Caco-2 (cell line): ENCODE measurements around the gene OR2T8. TPM values are rescaled to one million over a fixed set of nuclear protein-coding genes. Genes with fewer than 3 reads are reported as not detected.

Experiments
- BruUV-seq: library from RNA; stranded (reverse); fragments of 400-500 nt; replicated peaks from 2 replicates; lab custom pipeline; 2021; lab: Mats Ljungman, UMichigan
- CTCF ChIA-PET: fragments of 300-600 bp; sonication (Branson Sonifier 250); formaldehyde crosslinking; loops from one replicate; lab custom pipeline; 2022; ENCODE audit warnings: antibody characterized with exemption; lab: Charles Lee
- POLR2A ChIA-PET: fragments of 300-600 bp; sonication (Branson Sonifier 250); formaldehyde crosslinking; loops from one replicate; lab custom pipeline; 2022; ENCODE audit warnings: antibody characterized with exemption; lab: Charles Lee
- DNase-seq, 2 experiments: peaks; one replicate each; pipeline versions ENCODE4 v3.0.0 to v3.0.0-alpha.2; 2020 to 2022
- H3K27me3 ChIP-seq: replicated peaks from 2 replicates; pipeline ENCODE4 v1.6.0; 2011; ENCODE audit warnings: low read length; ENCODE audit not compliant: control insufficient read depth, insufficient read depth
- H3K36me3 ChIP-seq: 2 replicates; pipeline ENCODE4 v1.5.1; 2011; ENCODE audit warnings: low read length; ENCODE audit not compliant: control insufficient read depth, insufficient read depth
- H3K4me1 ChIP-seq: fragments of 250-450 bp; sonication (Bioruptor Pico); 2 replicates; pipeline ENCODE4 v1.5.1; 2020; ENCODE audit warnings: mild to moderate bottlenecking
- H3K4me3 ChIP-seq: 2 replicates; pipeline ENCODE4 v1.5.1; 2011; ENCODE audit warnings: low read depth, mild to moderate bottlenecking, control low read depth, low read length
- H3K9me3 ChIP-seq: fragments of 250-450 bp; sonication (Bioruptor Pico); 2 replicates; pipeline ENCODE4 v1.5.1; 2020; ENCODE audit warnings: mild to moderate bottlenecking, moderate library complexity
- H3K27ac Mint-ChIP-seq: one replicate; pipeline ENCODE4 v1.8.0; 2022; ENCODE audit warnings: mixed read lengths; ENCODE audit not compliant: unreplicated experiment
- H3K27me3 Mint-ChIP-seq: one replicate; pipeline ENCODE4 v1.8.0; 2022; ENCODE audit warnings: mixed read lengths; ENCODE audit not compliant: insufficient read depth, unreplicated experiment
- H3K36me3 Mint-ChIP-seq: one replicate; pipeline ENCODE4 v1.8.0; 2022; ENCODE audit warnings: mild to moderate bottlenecking, mixed read lengths; ENCODE audit not compliant: insufficient read depth, unreplicated experiment
- H3K4me1 Mint-ChIP-seq: one replicate; pipeline ENCODE4 v1.8.0; 2022; ENCODE audit warnings: low read depth, mixed read lengths; ENCODE audit not compliant: unreplicated experiment
- H3K4me3 Mint-ChIP-seq: one replicate; pipeline ENCODE4 v1.8.0; 2022; ENCODE audit warnings: mild to moderate bottlenecking, moderate library complexity, mixed read lengths; ENCODE audit not compliant: unreplicated experiment
- H3K9me3 Mint-ChIP-seq: one replicate; pipeline ENCODE4 v1.8.0; 2022; ENCODE audit warnings: mixed read lengths; ENCODE audit not compliant: unreplicated experiment
- intact Hi-C: fragments of 100-400 bp; cut with micrococcal nuclease; formaldehyde crosslinking; loops from one replicate; pipeline ENCODE4 v1.10.0; 2022; ENCODE audit not compliant: unreplicated experiment
- total RNA-seq: library from RNA; stranded (reverse); gene quantifications from 2 replicates; pipeline ENCODE4 v1.2.3, GENCODE V29; 2022
- TF ChIP-seq, protein P1 (sequence below), 2 experiments: fragments of 200-600 bp in 1 of 2; IDR thresholded peaks; 1 replicate in 1 of 2; 2 replicates in 1 of 2; pipeline versions ENCODE4 v1.5.1 to v1.8.0; 2011 to 2022; ENCODE audit warnings: antibody characterized with exemption in 1 of 2, control low read depth in 1 of 2, inconsistent platforms in 1 of 2, low read depth in 1 of 2, low read length in 1 of 2, mild to moderate bottlenecking in 1 of 2, moderate library complexity in 1 of 2; ENCODE audit not compliant: insufficient read depth in 1 of 2, severe bottlenecking in 1 of 2, unreplicated experiment in 1 of 2

The OR2T8 gene
- total RNA-seq, 1 experiment from 2014 or later, result not detected

- intact Hi-C loops, result no loop called here
- Mint-ChIP-seq H3K27me3 (no peaks in the 10 kb centered on the region), H3K4me3 (no peak overlapping the region), H3K27ac (no peak overlapping the region), H3K36me3 (no peaks in the 10 kb centered on the region), H3K4me1 (no peaks in the 10 kb centered on the region), H3K9me3 (peaks cover 24% of the 10 kb centered on the region)
- Histone ChIP-seq H3K4me1 (no peaks in the 10 kb centered on the region), H3K9me3 (no peaks in the 10 kb centered on the region), H3K36me3 (no peaks in the 10 kb centered on the region), H3K27me3 (no peaks in the 10 kb centered on the region), H3K4me3 (no peak overlapping the region)
- TF ChIP-seq, protein P1, sequence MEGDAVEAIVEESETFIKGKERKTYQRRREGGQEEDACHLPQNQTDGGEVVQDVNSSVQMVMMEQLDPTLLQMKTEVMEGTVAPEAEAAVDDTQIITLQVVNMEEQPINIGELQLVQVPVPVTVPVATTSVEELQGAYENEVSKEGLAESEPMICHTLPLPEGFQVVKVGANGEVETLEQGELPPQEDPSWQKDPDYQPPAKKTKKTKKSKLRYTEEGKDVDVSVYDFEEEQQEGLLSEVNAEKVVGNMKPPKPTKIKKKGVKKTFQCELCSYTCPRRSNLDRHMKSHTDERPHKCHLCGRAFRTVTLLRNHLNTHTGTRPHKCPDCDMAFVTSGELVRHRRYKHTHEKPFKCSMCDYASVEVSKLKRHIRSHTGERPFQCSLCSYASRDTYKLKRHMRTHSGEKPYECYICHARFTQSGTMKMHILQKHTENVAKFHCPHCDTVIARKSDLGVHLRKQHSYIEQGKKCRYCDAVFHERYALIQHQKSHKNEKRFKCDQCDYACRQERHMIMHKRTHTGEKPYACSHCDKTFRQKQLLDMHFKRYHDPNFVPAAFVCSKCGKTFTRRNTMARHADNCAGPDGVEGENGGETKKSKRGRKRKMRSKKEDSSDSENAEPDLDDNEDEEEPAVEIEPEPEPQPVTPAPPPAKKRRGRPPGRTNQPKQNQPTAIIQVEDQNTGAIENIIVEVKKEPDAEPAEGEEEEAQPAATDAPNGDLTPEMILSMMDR (IDR thresholded peaks at IDR 0.05; ENCODE audit: insufficient read depth in 1 of 2, low read depth in 1 of 2, low read length in 1 of 2, severe bottlenecking in 1 of 2, unreplicated experiment in 1 of 2), result no peak
- ChIA-PET CTCF (no interaction called here), POLR2A (no interaction called here)
- no TSS peak for BruUV-seq
- DNase-seq, result no peak
These were observed 11.3 kb upstream of the OR2T8 start for GRCh38 chr1:247908766-247909165.

DNA sequence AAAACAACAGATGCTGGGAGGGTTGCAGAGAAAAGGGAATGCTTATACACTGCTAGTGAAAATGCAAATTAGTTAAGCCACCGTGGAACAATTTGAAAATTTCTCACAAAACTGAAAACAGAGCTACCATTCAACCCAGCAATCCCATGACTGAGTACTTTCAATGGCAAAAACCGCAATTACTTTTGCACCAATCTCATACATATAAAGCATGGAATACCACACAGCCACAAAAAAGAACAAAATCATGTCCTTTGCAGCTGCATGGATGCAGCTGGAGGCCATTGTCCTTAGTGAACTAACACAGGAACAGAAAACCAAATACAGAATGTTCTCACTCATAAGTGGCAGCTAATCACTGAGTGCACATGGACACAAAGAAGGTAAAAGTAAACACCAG lies 6.3 kb upstream of the OR2T8 start:
- TF ChIP-seq, protein P1 (IDR thresholded peaks at IDR 0.05; ENCODE audit: insufficient read depth in 1 of 2, low read depth in 1 of 2, low read length in 1 of 2, severe bottlenecking in 1 of 2, unreplicated experiment in 1 of 2), result no peak
- ChIA-PET CTCF (no interaction called here), POLR2A (no interaction called here)
- no TSS peak for BruUV-seq
- no peak for DNase-seq
- H3K4me1 ChIP-seq, result no peaks in the 10 kb centered on the region
- H3K4me3 Mint-ChIP-seq, result no peak overlapping the region
- no peaks in the 10 kb centered on the region for H3K27me3 Mint-ChIP-seq
- H3K36me3 ChIP-seq, result no peaks in the 10 kb centered on the region
- no peaks in the 10 kb centered on the region for H3K9me3 Mint-ChIP-seq
- intact Hi-C loops, result no loop called here
- H3K27me3 ChIP-seq, result no peaks in the 10 kb centered on the region
- no peaks in the 10 kb centered on the region for H3K4me1 Mint-ChIP-seq
- H3K9me3 ChIP-seq, result no peaks in the 10 kb centered on the region
- H3K27ac Mint-ChIP-seq, result no peak overlapping the region
- no peak overlapping the region for H3K4me3 ChIP-seq
- no peaks in the 10 kb centered on the region for H3K36me3 Mint-ChIP-seq

DNA sequence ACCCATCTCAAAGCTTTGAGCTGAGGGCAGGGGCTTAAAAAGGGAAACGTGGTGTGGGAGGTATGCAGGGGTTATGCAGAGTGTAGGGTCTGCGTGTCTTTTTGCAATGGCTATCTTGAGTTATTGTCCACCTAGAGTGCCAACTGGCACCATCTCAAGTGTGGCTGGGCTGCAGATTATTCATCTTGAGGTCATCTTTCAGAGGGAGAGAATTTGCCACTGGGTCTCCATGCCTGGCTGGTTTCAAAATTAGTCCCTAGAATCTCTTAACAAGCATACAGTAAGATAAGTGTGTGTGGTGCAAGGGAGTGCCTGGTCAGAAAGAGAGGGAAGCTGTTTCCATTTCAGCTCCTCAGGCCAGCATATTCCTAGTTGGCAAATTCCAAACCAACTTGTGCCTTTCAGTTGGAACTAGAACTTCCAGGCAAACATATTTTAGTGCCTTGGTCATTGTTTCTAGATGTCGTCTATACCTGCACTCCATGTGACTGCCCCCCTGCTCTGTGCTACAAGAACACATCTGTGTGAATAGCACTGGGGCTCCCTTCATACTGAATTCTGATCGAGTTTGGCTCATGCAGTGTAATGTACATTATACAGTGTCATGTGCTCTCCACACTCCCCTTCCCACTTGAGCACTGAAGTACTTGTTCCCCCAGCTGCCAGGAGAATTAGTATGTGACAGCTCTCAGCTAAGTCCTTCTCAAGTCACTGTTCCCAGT lies 5.0 kb upstream of the OR2T8 start:
- TF ChIP-seq, protein P1 (IDR thresholded peaks at IDR 0.05; ENCODE audit: insufficient read depth in 1 of 2, low read depth in 1 of 2, low read length in 1 of 2, severe bottlenecking in 1 of 2, unreplicated experiment in 1 of 2), result no peak
- Mint-ChIP-seq H3K4me1 (no peaks in the 10 kb centered on the region), H3K36me3 (no peaks in the 10 kb centered on the region), H3K27ac (no peak overlapping the region), H3K4me3 (no peak overlapping the region), H3K9me3 (no peaks in the 10 kb centered on the region), H3K27me3 (no peaks in the 10 kb centered on the region)
- Histone ChIP-seq H3K27me3 (no peaks in the 10 kb centered on the region), H3K9me3 (no peaks in the 10 kb centered on the region), H3K4me1 (no peaks in the 10 kb centered on the region), H3K4me3 (no peak overlapping the region), H3K36me3 (no peaks in the 10 kb centered on the region)
- BruUV-seq, result no TSS peak
- no peak for DNase-seq
- intact Hi-C loops, result no loop called here
- POLR2A ChIA-PET, result no interaction called here
- CTCF ChIA-PET, result no interaction called here
